ENCODE measurements around the gene DSTN.

The DSTN gene

GRCh38 chr20:17646961-17647301, 77.1 kb downstream of the DSTN start:
- TF ChIP-seq CTCF (IDR thresholded peaks at IDR 0.05): no peak
- no peak overlapping the region for H3K4me3 ChIP-seq
- H3K27me3 ChIP-seq: no peaks in the 10 kb centered on the region
- intact Hi-C loops (cut with DNase I; ENCODE audit: low total_unique reads): no loop called here
- H3K4me1 ChIP-seq: peaks cover 0 to 81% (median 56%) of the 10 kb centered on the region in 4 donors
- peak overlapping the region in 1 of 2 donors; percentile 61 for H3K27ac ChIP-seq
- no peak for DNase-seq
- H3K36me3 ChIP-seq: peaks cover 0 to 10% (median 7%) of the 10 kb centered on the region in 3 donors
- no peaks in the 10 kb centered on the region for H3K9me3 ChIP-seq

- H3K4me1 ChIP-seq: peaks cover 0 to 75% (median 52%) of the 10 kb centered on the region in 4 donors
- no peak for TF ChIP-seq CTCF (IDR thresholded peaks at IDR 0.05)
These were observed 77.8 kb downstream of the DSTN start for GRCh38 chr20:17647391-17648314.

GRCh38 chr20:17648315-17648646, 78.4 kb downstream of the DSTN start:
- no peak for DNase-seq

More at GRCh38 chr20:17647391-17648314, 77.8 kb downstream of the DSTN start:
- Histone ChIP-seq H3K27ac (peak overlapping the region; percentile 8 to 61), H3K9me3 (no peaks in the 10 kb centered on the region), H3K36me3 (peaks cover 0 to 3% (median 2%) of the 10 kb centered on the region in 3 donors), H3K27me3 (no peaks in the 10 kb centered on the region), H3K4me3 (no peak overlapping the region)
- intact Hi-C loops (cut with DNase I; ENCODE audit: low total_unique reads): no loop called here
- no peak for DNase-seq

GRCh38 chr20:17648791-17649730, 79.2 kb downstream of the DSTN start:
- peak; percentile 18 to 66 for DNase-seq
- Histone ChIP-seq H3K9me3 (no peaks in the 10 kb centered on the region), H3K27me3 (no peaks in the 10 kb centered on the region), H3K4me3 (no peak overlapping the region), H3K27ac (peak overlapping the region; percentile 8 to 61), H3K36me3 (no peaks in the 10 kb centered on the region), H3K4me1 (peaks cover 0 to 61% (median 42%) of the 10 kb centered on the region in 4 donors)
- TF ChIP-seq CTCF (IDR thresholded peaks at IDR 0.05): peak; percentile 24 to 29
- intact Hi-C loops (cut with DNase I; ENCODE audit: low total_unique reads): no loop called here

More at GRCh38 chr20:17648315-17648646, 78.4 kb downstream of the DSTN start:
- Histone ChIP-seq H3K27ac (peak overlapping the region; percentile 8 to 61), H3K4me3 (no peak overlapping the region), H3K36me3 (no peaks in the 10 kb centered on the region), H3K27me3 (no peaks in the 10 kb centered on the region), H3K9me3 (no peaks in the 10 kb centered on the region), H3K4me1 (peaks cover 0 to 69% (median 50%) of the 10 kb centered on the region in 4 donors)
- intact Hi-C loops (cut with DNase I; ENCODE audit: low total_unique reads): no loop called here
- no peak for TF ChIP-seq CTCF (IDR thresholded peaks at IDR 0.05)

- H3K27me3 ChIP-seq: no peaks in the 10 kb centered on the region
- peaks cover 0 to 61% (median 38%) of the 10 kb centered on the region in 4 donors for H3K4me1 ChIP-seq
- intact Hi-C loops (cut with DNase I; ENCODE audit: low total_unique reads): no loop called here
- no peak overlapping the region for H3K27ac ChIP-seq
- TF ChIP-seq CTCF (IDR thresholded peaks at IDR 0.05): no peak
- H3K9me3 ChIP-seq: no peaks in the 10 kb centered on the region
- H3K36me3 ChIP-seq: no peaks in the 10 kb centered on the region
- DNase-seq: peak; percentile 19 to 54
- H3K4me3 ChIP-seq: no peak overlapping the region
These were observed 80.6 kb downstream of the DSTN start for GRCh38 chr20:17650301-17651128.
